Thoracic aorta (tissue), 2 donors: ENCODE data around the gene PNLIP. TPM values are rescaled to one million over a fixed set of nuclear protein-coding genes. Genes with fewer than 3 reads are reported as not detected.

ENCODE experiments used
- ATAC-seq: fragments of 150-250 bp; one replicate; pipeline ENCODE4 v1.8.0; 2017; ENCODE audit warnings: low read depth; ENCODE audit not compliant: insufficient number of reproducible peaks, low FRiP score
- DNase-seq: peaks from one replicate; pipeline ENCODE4 v3.0.0-alpha.2; 2020; ENCODE audit warnings: low spot score
- H3K27ac ChIP-seq, 2 donors: fragments of 200-600 bp; sonication (generic); 1 replicate in 1 of 2; 2 replicates in 1 of 2; pipeline ENCODE4 v1.5.1; 2016; ENCODE audit warnings: mild to moderate bottlenecking in 2 of 2, moderate library complexity in 2 of 2
- H3K27me3 ChIP-seq: fragments of 200-600 bp; sonication (generic); replicated peaks from 2 replicates; pipeline ENCODE4 v1.6.0; 2016; ENCODE audit warnings: mild to moderate bottlenecking; ENCODE audit not compliant: insufficient read depth
- H3K36me3 ChIP-seq: fragments of 200-600 bp; sonication (generic); one replicate; pipeline ENCODE4 v1.5.1; 2016
- H3K4me1 ChIP-seq, 2 donors: fragments of 200-600 bp; sonication (generic); 1 replicate in 1 of 2; 2 replicates in 1 of 2; pipeline versions ENCODE4 v1.5.1 to v1.6.0; 2016; ENCODE audit warnings: low read depth in 2 of 2, mild to moderate bottlenecking in 1 of 2; ENCODE audit not compliant: control insufficient read depth in 1 of 2
- H3K4me3 ChIP-seq: fragments of 200-600 bp; sonication (generic); 2 replicates; pipeline ENCODE4 v1.5.1; 2016; ENCODE audit warnings: mild to moderate bottlenecking
- H3K9me3 ChIP-seq: fragments of 200-600 bp; sonication (generic); 2 replicates; pipeline ENCODE4 v1.5.1; 2016
- total RNA-seq, 2 donors: library from RNA; depleted of rRNA; stranded (reverse); fragments of >200 nt; gene quantifications; one replicate each; pipeline versions ENCODE4 v1.1.0 to v1.2.3, GENCODE V29; 2016
- TF ChIP-seq, protein P1 (sequence below): fragments of 200-600 bp; sonication (generic); IDR thresholded peaks from one replicate; pipeline ENCODE4 v1.5.1; 2019; ENCODE audit warnings: antibody characterized with exemption

Gene PNLIP
- total RNA-seq, 2 donors from 2014 or later = 1.7 TPM; not detected in 1

GRCh38 chr10:116597543-116597942 lies 51.8 kb downstream of the PNLIP start:
- no peaks in the 10 kb centered on the region for H3K27me3 ChIP-seq
- H3K36me3 ChIP-seq = no peaks in the 10 kb centered on the region
- no peak for ATAC-seq
- H3K9me3 ChIP-seq = no peaks in the 10 kb centered on the region
- H3K4me3 ChIP-seq = no peak overlapping the region
- H3K4me1 ChIP-seq = no peaks in the 10 kb centered on the region
- no peak overlapping the region for H3K27ac ChIP-seq
- DNase-seq = no peak
- TF ChIP-seq, protein P1, sequence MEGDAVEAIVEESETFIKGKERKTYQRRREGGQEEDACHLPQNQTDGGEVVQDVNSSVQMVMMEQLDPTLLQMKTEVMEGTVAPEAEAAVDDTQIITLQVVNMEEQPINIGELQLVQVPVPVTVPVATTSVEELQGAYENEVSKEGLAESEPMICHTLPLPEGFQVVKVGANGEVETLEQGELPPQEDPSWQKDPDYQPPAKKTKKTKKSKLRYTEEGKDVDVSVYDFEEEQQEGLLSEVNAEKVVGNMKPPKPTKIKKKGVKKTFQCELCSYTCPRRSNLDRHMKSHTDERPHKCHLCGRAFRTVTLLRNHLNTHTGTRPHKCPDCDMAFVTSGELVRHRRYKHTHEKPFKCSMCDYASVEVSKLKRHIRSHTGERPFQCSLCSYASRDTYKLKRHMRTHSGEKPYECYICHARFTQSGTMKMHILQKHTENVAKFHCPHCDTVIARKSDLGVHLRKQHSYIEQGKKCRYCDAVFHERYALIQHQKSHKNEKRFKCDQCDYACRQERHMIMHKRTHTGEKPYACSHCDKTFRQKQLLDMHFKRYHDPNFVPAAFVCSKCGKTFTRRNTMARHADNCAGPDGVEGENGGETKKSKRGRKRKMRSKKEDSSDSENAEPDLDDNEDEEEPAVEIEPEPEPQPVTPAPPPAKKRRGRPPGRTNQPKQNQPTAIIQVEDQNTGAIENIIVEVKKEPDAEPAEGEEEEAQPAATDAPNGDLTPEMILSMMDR = no peak

GRCh38 chr10:116598329-116598728 lies 52.6 kb downstream of the PNLIP start:
- Histone ChIP-seq H3K4me3 (no peak overlapping the region), H3K27ac (no peak overlapping the region), H3K27me3 (no peaks in the 10 kb centered on the region), H3K4me1 (no peaks in the 10 kb centered on the region), H3K36me3 (no peaks in the 10 kb centered on the region), H3K9me3 (no peaks in the 10 kb centered on the region)
- ATAC-seq (no peak), DNase-seq (no peak)
- TF ChIP-seq, protein P1 = no peak

- TF ChIP-seq, protein P1 = no peak
- H3K4me1 ChIP-seq = no peaks in the 10 kb centered on the region
- H3K36me3 ChIP-seq = no peaks in the 10 kb centered on the region
- H3K27ac ChIP-seq = no peak overlapping the region
- ATAC-seq (no peak), DNase-seq (no peak)
- H3K27me3 ChIP-seq = no peaks in the 10 kb centered on the region
- no peak overlapping the region for H3K4me3 ChIP-seq
- H3K9me3 ChIP-seq = no peaks in the 10 kb centered on the region
Measured at GRCh38 chr10:116599991-116600390, 54.3 kb downstream of the PNLIP start.

DNA sequence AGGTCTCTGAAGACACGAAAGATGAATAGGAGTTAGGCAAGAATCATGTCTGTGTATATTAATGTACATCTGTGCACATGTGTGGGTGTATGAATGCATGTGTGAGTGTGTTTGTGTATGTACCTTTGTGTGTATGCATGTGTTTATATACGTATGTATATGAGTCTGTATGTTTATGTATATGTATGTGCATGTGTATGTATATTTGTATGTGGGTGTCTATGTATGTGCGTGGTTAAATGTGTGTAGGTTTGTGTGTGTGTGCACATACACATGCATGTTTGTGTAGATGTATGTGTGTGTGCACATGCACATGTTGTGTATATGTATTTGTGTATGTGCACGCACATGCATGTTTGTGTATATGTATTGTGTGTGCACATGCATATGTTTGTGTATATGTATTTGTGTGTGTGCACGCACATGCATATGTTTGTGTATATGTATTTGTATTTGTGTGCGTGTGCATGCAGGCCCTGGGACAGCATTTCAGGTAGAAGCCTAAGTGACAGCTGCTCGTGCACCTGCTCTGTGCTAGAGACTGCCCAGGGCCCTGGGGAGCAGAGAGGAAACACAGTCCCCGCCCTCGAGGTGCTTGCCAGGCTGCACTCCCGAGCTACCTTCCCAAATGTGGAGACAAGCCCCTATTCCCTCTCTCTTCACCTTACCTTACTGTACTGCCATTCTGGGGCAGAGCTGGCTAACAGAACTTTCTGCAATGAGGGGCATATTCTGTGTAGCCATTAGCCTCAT lies 57.1 kb downstream of the PNLIP start:
- Histone ChIP-seq H3K27me3 (no peaks in the 10 kb centered on the region), H3K9me3 (no peaks in the 10 kb centered on the region), H3K27ac (no peak overlapping the region), H3K4me3 (no peak overlapping the region), H3K4me1 (no peaks in the 10 kb centered on the region), H3K36me3 (no peaks in the 10 kb centered on the region)
- ATAC-seq (no peak), DNase-seq (no peak)
- TF ChIP-seq, protein P1 = no peak

- no peaks in the 10 kb centered on the region for H3K36me3 ChIP-seq
- ATAC-seq (no peak), DNase-seq (no peak)
- no peaks in the 10 kb centered on the region for H3K9me3 ChIP-seq
- H3K4me3 ChIP-seq = no peak overlapping the region
- no peaks in the 10 kb centered on the region for H3K27me3 ChIP-seq
- no peak overlapping the region for H3K27ac ChIP-seq
- H3K4me1 ChIP-seq = no peaks in the 10 kb centered on the region
- TF ChIP-seq, protein P1 = no peak
Measured at GRCh38 chr10:116606061-116606483, 60.3 kb downstream of the PNLIP start.
